Lower lobe of right lung (tissue), 2 donors: ENCODE data around the gene FAM229A. TPM values are rescaled to one million over a fixed set of nuclear protein-coding genes. Genes with fewer than 3 reads are reported as not detected.

Experiments used
- ATAC-seq, 2 donors: fragments of 200-7000 bp; cut with Tn5 transposase; one replicate each; pipeline ENCODE4 v1.9.1; 2020 to 2022; ENCODE audit warnings: mild to moderate bottlenecking in 2 of 2, moderate library complexity in 2 of 2
- DNase-seq: peaks from one replicate; pipeline ENCODE4 v3.0.0-alpha.2; 2020
- H3K27ac ChIP-seq: fragments of 200-600 bp; one replicate; pipeline ENCODE4 v1.8.0; 2022
- H3K27me3 ChIP-seq: fragments of 200-600 bp; one replicate; pipeline ENCODE4 v1.8.0; 2022; ENCODE audit warnings: low read depth
- H3K36me3 ChIP-seq: fragments of 200-600 bp; one replicate; pipeline ENCODE4 v1.8.0; 2022; ENCODE audit warnings: mild to moderate bottlenecking
- H3K4me1 ChIP-seq: fragments of 200-600 bp; one replicate; pipeline ENCODE4 v1.8.0; 2022
- H3K4me3 ChIP-seq: fragments of 200-600 bp; one replicate; pipeline ENCODE4 v1.8.0; 2022; ENCODE audit warnings: mild to moderate bottlenecking
- H3K9me3 ChIP-seq: fragments of 200-600 bp; one replicate; pipeline ENCODE4 v1.8.0; 2022
- CTCF ChIP-seq: fragments of 200-600 bp; IDR thresholded peaks from one replicate; pipeline ENCODE4 v1.8.0; 2022; ENCODE audit warnings: antibody characterized with exemption, mild to moderate bottlenecking
- intact Hi-C: fragments of 100-400 bp; cut with DNase I; formaldehyde crosslinking; loops from one replicate; pipeline ENCODE4 v1.11.0; 2022
- total RNA-seq: library from RNA; stranded (reverse); fragmentation: NEBNext Ultra II Directional; extraction: Animal tissue kit (Norgen Biotek cat#: 25700); gene quantifications from one replicate; pipeline ENCODE4 v1.2.1, GENCODE V29; 2021
- donor health status: DM: no; HTN: yes; CAD: no; lungs with severe emphysema.

Gene FAM229A
- total RNA-seq, 1 donor from 2014 or later: 9.7 TPM

- H3K4me3 ChIP-seq: peak within 1 kb of the TSS; percentile 98
- no peaks in the 10 kb centered on the region for H3K27me3 ChIP-seq
- H3K9me3 ChIP-seq: no peaks in the 10 kb centered on the region
- peak within 1 kb of the TSS; percentile 94 for H3K27ac ChIP-seq
- peaks cover 43% of the 10 kb centered on the region for H3K4me1 ChIP-seq
- intact Hi-C loops: no loop called here
- DNase-seq (peak; percentile 98), ATAC-seq (peak; percentile 100)
- peaks cover 41% of the 10 kb centered on the region for H3K36me3 ChIP-seq
- TF ChIP-seq CTCF: no peak
These were observed 32.0 kb upstream of the FAM229A start, which contains the start of gene BSDC1 for GRCh38 chr1:32394141-32394889. BSDC1 (minus strand) TSS chr1:32394441; CDS start chr1:32394414, 27 bp downstream.

DNA sequence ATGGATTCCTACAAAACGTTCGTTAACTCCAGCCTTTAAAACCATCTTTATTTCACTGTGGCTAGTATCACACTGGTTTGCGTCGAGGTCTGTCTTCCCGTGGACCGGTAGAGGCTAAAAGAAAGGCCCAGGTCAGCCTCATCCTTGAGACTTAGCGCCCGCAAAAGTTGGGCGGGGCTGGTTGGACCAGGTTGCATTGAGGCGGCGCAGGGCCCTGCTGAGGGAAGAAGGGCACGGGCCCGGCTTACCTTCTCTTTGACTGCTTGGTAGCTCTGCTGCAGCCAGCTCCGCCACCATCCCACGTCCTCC, 31.5 kb upstream of the FAM229A start:
- Histone ChIP-seq H3K4me3 (peak overlapping the region; percentile 98), H3K27ac (peak overlapping the region; percentile 94), H3K9me3 (no peaks in the 10 kb centered on the region), H3K4me1 (peaks cover 43% of the 10 kb centered on the region), H3K27me3 (no peaks in the 10 kb centered on the region), H3K36me3 (peaks cover 46% of the 10 kb centered on the region)
- ATAC-seq (peak; percentile 51 to 60), DNase-seq (peak; percentile 68)
- intact Hi-C loops: no loop called here
- no peak for TF ChIP-seq CTCF

- peaks cover 52% of the 10 kb centered on the region for H3K36me3 ChIP-seq
- no peak for TF ChIP-seq CTCF
- H3K27ac ChIP-seq: peak overlapping the region; percentile 94
- DNase-seq (no peak), ATAC-seq (no peak)
- no peaks in the 10 kb centered on the region for H3K9me3 ChIP-seq
- H3K27me3 ChIP-seq: no peaks in the 10 kb centered on the region
- H3K4me1 ChIP-seq: peaks cover 43% of the 10 kb centered on the region
- intact Hi-C loops: no loop called here
- peak overlapping the region; percentile 98 for H3K4me3 ChIP-seq
These were observed 30.9 kb upstream of the FAM229A start for GRCh38 chr1:32393136-32393535.

DNA sequence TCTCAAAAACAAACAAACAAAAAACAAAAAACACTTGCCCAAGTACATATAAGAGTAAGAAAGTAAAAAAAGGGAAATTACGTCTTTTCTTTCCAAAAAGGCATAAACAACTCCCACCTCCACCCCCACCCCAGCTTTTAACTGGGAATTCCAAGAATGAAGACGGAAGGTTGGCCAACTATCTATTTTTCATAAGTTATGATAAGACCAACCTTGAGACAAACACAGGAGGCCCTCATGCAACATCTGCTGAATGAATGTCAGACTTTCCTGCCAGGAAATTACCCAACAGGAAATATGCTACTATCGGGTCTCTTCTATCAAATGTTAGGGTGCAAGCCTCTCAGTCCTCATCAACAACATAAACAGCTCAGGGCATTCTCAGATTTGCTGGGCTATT, 30.0 kb upstream of the FAM229A start:
- Histone ChIP-seq H3K4me1 (peaks cover 43% of the 10 kb centered on the region), H3K4me3 (no peak overlapping the region), H3K36me3 (peaks cover 60% of the 10 kb centered on the region), H3K27ac (no peak overlapping the region), H3K27me3 (no peaks in the 10 kb centered on the region), H3K9me3 (no peaks in the 10 kb centered on the region)
- DNase-seq (no peak), ATAC-seq (no peak)
- TF ChIP-seq CTCF: no peak
- intact Hi-C loops: no loop called here

DNA sequence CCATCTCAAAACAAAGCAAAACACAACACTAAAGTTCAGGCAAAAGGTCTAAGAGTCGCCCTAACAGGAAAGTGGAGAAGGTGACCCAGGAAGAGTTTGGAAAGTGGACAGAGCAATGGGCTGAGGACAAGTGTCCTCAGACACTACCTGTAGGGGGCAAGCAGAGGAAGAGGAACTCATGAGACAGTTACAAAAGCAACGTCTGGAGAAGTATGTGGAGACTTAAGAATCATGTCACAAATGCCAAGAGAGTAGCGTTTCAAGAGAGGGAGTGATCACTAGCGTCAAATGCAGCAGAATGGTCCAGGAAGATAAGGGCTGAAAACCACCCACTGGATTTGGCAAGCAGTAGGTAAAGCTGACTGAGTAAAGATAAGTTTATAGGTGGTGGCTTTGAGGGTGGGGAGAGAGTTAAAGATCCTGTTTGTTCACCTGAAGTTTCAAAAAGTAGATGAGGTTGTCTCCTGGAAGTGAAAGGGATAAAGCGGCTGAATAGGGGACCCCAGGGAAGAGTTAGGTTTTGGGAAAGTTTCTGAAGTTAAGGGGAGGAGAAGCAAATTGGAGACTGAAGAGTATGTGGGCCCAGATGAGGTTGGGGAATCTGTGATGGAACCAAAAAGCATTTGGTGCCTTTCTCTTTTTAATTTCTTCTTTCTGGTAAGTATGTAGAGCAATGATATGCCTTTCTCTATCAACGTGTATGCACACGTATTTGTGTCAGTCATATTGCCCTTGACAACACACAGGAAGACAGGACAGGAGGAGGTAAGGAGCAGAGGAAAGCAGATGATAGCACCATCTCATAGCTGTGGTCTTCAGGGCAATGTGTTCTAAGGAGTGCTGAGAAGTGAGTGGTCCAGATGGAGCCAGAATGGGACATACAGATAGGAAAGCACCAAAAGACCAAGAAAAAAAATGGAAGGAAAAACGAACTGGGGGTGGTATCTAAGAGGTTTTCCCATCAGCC, 28.9 kb upstream of the FAM229A start:
- DNase-seq (no peak), ATAC-seq (no peak)
- Histone ChIP-seq H3K9me3 (no peaks in the 10 kb centered on the region), H3K4me1 (peaks cover 43% of the 10 kb centered on the region), H3K27me3 (no peaks in the 10 kb centered on the region), H3K27ac (no peak overlapping the region), H3K4me3 (no peak overlapping the region), H3K36me3 (peaks cover 71% of the 10 kb centered on the region)
- TF ChIP-seq CTCF: no peak
- intact Hi-C loops: no loop called here
